Measurements from ENCODE around the gene CLCN7. TPM values are rescaled to one million over a fixed set of nuclear protein-coding genes. Genes with fewer than 3 reads are reported as not detected.
A peak's percentile ranks its signal among the peaks of the same experiment; 100 is the strongest.

CLCN7 gene
- total RNA-seq, 1 experiment from 2014 or later, result 55.6 TPM

DNA sequence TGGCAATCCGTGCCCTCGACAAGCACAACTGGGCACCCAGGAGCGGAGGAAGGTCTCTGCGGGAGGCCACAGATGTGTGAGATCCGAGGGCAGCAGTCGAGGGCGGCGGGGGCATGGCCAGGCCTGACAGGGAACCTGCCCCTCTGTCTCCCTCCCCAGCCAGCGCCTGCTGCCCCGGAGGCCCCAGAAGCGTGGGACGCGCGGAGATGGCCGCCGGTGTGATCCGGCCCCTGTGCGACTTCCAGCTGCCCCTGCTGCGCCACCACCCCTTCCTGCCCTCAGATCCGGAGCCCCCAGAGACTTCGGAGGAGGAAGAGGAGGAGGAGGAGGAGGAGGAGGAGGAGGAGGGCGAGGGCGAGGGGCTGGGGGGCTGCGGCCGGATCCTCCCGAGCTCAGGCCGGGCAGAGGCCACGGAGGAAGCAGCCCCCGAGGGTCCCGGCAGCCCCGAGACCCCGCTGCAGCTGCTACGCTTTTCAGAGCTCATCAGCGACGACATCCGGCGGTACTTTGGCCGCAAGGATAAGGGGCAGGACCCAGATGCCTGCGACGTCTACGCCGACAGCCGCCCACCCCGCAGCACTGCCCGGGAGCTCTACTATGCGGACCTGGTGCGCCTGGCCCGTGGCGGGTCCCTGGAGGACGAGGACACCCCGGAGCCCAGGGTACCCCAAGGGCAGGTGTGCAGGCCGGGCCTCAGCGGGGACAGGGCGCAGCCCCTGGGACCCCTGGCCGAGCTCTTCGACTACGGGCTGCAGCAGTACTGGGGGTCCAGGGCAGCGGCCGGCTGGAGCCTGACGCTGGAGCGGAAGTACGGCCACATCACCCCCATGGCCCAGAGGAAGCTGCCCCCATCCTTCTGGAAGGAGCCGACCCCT, 42.2 kb downstream of the CLCN7 start:
- no peak for DNase-seq (ENCODE audit: low read depth)

DNA sequence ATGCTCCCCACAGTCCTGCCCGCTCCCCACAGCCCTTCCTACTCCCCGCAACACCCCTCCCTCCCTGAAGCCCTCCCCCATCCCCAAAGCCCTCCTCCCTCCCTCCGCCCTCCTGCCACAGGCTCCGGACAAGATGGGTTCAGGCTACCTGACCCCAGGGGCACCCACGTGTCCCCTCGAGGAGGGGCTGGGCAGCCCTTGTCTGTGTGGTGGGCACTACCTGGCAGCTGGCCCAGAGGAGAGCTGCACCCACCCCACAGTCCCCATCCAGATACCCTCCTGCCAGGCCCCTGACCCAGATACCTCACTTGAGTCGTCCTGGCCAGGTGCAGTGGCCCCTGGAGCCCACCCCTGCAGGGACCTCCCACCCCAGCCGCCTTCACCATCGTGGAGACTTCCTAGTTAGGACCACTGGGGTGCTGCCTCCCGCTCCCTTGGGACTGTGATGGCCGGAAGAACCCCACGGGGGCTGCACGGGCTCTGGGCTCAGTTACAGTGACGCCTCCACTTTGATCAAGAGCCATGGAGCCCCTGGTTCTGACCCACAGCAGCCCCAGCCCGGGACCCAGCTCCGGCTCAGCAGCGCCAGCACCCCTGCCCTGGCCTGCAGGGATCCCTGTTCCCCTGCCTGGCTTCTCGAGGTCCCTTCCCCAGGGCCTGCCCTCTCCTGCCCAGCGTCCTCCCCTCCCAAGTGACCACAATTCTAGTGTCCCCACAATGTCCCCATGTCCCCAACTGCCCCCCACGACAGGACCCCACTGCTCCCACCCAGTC, 43.1 kb downstream of the CLCN7 start:
- no peak for DNase-seq (ENCODE audit: low read depth)

GRCh38 chr16:1430759-1431496, 43.9 kb downstream of the CLCN7 start, which contains the start of gene PERCC1:
TSS of gene PERCC1 (plus strand) at chr16:1431078. CDS start at chr16:1432594, 1,516 bp downstream.
- no peak for DNase-seq (ENCODE audit: low read depth)

- no peak for DNase-seq (ENCODE audit: low read depth)
Observed at GRCh38 chr16:1430214-1430758, 44.5 kb downstream of the CLCN7 start.

- no peak for DNase-seq (ENCODE audit: low read depth)
Observed at GRCh38 chr16:1429631-1430030, 45.2 kb downstream of the CLCN7 start.

GRCh38 chr16:1429012-1429411, 45.8 kb downstream of the CLCN7 start:
- no peak for DNase-seq (ENCODE audit: low read depth)

GRCh38 chr16:1428511-1428910, 46.3 kb downstream of the CLCN7 start:
- no peak for DNase-seq (ENCODE audit: low read depth)

GRCh38 chr16:1427473-1428461, 47.1 kb downstream of the CLCN7 start:
- no peak for DNase-seq (ENCODE audit: low read depth)

- no peak for DNase-seq (ENCODE audit: low read depth)
Observed at GRCh38 chr16:1426734-1427471, 47.9 kb downstream of the CLCN7 start.

DNA sequence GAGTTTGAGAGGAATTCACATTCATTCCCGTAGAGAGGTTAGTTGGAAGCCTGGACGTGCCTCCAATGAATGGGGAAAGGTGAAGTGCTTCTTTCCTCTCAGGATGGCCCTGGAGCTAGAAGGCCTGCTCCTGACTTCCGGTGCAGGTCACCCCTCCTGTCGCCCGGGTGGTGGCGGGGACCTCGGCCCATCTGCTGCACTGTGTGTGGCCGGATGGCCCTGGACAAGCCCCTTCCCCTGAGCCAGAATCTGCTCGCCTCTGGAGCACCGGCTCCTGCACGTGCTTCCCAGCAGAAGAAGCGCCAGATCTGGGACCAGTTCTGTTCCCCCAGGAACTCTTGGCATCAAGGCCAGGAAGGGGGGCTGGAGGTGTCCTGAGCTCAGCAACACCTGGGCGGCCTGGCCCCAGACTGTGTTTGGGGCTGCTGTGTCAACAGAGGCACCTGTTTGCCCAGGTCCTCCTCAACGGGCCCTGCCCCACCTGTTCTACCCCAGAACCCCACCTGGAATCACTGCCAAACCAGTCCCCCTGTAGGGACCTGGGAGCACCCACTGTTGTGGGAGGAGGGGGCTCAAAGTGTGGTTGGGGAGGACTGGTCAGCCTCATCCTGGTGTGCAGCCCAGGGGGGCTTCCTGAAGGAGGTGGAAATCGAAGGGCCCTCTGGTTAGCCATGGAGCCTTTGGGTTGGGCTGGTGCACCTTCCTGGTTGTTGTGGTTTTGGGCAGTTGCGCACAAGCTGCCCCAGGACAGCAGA, 49.0 kb downstream of the CLCN7 start:
- DNase-seq (ENCODE audit: low read depth), result no peak

- no peak for DNase-seq (ENCODE audit: low read depth)
Observed at GRCh38 chr16:1424028-1424427, 50.8 kb downstream of the CLCN7 start.

DNA sequence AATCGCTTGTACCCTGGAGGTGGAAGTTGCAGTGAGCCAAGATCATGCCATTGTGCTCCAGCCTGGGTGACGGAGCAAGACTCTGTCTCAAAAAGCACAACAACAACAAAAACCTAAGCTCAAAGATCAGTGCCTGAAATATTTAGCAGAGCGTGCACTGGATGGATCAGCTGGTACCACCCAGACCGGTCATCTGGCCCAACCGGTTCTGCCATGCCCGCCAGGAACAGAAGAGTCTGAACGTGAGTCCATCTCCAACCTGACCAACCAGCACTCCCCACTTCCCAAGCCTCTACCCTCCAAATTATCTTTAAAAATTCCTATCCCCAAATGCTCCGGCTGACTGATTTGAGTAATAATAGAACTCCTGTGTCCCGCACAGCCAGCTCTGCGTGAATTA, 52.8 kb downstream of the CLCN7 start:
- no peak for DNase-seq (ENCODE audit: low read depth)

- no peak for DNase-seq (ENCODE audit: low read depth)
Observed at GRCh38 chr16:1420111-1420539, 54.7 kb downstream of the CLCN7 start.

DNA sequence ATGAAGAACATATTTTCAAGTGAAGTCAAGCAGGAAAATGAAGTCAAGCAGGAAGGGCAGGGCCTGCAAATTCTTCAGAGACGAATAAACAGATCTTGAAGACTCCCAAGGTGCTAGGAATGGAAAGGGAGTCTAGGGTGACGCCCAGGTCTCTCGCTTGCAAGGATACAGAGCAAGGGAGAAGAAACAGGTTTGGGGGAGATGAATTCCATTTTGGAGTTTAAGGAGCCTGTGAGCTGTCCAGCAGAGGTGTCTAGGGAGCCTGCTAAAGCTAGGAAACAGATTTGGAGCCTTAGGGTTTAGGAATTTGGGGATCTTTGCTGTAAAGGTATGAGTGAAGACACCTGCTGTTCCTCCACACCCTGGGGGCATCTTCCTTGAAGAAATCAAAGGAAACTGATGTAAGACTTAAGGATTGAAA, 58.3 kb downstream of the CLCN7 start:
- DNase-seq (ENCODE audit: low read depth), result no peak

DNA sequence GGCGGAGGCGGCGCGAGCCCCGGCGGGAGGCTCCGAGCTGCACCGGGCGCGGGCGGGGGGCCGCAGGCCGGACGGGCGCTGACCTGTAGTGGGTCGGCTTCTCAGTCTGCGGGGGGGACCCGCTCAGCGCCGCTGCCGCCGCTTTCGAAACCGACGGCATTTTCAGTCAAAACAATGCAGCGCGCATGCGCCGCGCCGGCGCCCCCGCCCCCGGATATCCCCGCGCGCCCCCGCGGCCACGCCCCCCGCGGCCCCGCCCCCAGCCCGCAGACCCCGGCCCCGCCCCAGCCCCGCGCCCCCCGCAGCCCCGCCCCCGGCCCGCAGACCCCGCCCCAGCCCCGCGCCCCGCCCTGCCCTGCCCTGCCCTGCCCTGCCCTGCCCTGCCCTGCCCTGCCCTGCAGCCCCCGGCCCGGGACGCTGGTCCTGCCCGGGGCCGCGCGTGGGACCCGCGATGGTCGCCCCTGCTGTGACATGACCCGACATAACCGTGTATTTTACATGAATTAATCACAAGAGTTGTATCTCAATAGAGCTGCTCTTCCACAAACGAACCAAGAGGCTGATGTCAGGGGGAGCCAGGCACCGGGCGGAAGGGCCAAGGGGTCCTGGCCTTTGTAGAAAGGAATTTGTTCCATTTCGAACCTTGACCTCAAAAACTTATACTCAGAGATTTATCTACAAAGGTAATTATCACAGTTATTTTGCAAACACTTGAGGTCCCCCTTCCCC, 60.1 kb downstream of the CLCN7 start, which contains the start of gene UNKL:
UNKL (minus strand) TSS at position 173 of the 729 bp plus-strand sequence; CDS start at position 160, 13 bp downstream.
- peak; percentile 20 for DNase-seq (ENCODE audit: low read depth)

- DNase-seq (ENCODE audit: low read depth), result peak; percentile 30
Observed at GRCh38 chr16:1413684-1414531, 60.9 kb downstream of the CLCN7 start.

DNA sequence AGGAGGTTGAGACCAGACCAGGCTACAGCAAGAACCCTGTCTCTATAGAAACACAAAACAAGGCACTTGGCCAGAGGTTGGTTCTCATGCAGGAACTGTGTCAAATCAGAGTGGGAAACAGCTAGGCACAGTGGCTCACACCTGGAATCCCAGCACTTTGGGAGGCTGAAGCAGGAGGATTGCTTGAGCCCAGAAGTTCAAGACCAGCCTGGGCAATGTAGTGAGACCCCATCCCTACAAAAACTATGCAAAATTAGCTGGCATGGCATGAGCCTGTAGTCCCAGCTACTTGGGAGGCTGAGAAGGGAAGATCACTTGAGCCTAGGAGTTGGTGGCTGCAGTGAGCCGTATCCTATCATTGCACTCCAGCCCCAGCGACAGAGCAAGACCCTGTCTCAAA, 62.0 kb downstream of the CLCN7 start:
- DNase-seq (ENCODE audit: low read depth), result no peak
